GM10248 (cell line): ENCODE results near the gene DRD4.

ENCODE experiments used
- CTCF ChIA-PET: fragments of 300-600 bp; sonication (Branson Sonifier 250); formaldehyde crosslinking; extraction: SDS; loops from one replicate; lab custom pipeline; 2021; ENCODE audit warnings: antibody characterized with exemption; lab: Yijun Ruan, JAX
- POLR2A ChIA-PET: fragments of 350-650 bp; sonication (Branson Sonifier 250); formaldehyde crosslinking; extraction: SDS; loops from one replicate; lab custom pipeline; 2020; ENCODE audit warnings: antibody characterized with exemption; lab: Yijun Ruan, JAX
- DNase-seq: peaks from one replicate; pipeline ENCODE4 v3.0.0; 2012; ENCODE audit errors: extremely low spot score
- TF ChIP-seq, protein P1 (sequence below): IDR thresholded peaks from 2 replicates; pipeline ENCODE4 v1.5.1; 2012; ENCODE audit warnings: mild to moderate bottlenecking, low read depth; ENCODE audit errors: extremely low read depth, missing control alignments, control extremely low read depth

The DRD4 gene

DNA sequence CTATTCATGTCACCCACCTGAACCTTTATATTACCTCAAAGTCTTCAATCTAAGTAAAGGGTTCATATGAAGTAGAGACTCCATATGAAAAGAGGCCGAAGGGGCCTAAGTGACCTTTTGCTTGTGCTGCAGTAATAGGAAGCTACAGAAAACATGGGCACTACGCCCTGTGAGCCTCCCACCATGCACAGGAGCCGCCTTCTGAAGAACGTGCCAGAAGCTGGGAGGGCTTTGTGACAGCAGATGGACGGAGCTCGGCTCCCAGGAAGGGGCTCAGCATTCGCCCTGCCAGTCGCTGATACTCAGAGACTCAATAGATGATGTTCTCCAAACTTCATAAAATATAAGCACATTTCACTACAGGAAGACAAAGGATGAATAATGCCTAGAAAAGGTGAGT lies 36.8 kb downstream of the DRD4 start:
- ChIA-PET POLR2A (no interaction called here), CTCF (interaction anchor here (0.9 to 2.0 kb wide), 7 partner anchors 8 to 119 kb away, joined by 3 to 10 read pairs (median 4); no protein-coding TSS in a partner anchor)
- TF ChIP-seq, protein P1, sequence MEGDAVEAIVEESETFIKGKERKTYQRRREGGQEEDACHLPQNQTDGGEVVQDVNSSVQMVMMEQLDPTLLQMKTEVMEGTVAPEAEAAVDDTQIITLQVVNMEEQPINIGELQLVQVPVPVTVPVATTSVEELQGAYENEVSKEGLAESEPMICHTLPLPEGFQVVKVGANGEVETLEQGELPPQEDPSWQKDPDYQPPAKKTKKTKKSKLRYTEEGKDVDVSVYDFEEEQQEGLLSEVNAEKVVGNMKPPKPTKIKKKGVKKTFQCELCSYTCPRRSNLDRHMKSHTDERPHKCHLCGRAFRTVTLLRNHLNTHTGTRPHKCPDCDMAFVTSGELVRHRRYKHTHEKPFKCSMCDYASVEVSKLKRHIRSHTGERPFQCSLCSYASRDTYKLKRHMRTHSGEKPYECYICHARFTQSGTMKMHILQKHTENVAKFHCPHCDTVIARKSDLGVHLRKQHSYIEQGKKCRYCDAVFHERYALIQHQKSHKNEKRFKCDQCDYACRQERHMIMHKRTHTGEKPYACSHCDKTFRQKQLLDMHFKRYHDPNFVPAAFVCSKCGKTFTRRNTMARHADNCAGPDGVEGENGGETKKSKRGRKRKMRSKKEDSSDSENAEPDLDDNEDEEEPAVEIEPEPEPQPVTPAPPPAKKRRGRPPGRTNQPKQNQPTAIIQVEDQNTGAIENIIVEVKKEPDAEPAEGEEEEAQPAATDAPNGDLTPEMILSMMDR: no peak
- no peak for DNase-seq

DNA sequence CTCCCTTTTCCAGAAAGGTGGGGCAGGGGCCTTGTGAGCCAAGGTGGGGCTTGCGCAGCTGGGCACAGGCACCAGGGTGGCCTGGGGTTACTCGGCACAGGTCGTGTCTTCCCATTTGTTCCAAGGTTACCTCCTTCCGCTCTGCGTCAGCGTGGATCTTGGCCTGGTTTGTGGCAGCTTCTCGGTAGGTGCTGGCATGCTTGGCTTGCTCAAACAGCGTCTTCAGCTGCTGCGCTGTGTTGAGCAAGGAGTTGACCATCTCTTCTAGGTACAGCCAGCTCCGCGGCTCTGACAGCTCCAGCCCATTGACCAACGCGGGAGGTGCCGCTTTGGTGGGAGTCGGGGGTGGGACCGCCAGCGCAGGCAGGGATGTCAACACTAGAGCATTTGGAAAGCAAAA lies 37.3 kb downstream of the DRD4 start:
- ChIA-PET POLR2A (no interaction called here), CTCF (interaction anchor here (0.9 to 2.0 kb wide), 6 partner anchors 12 to 119 kb away, joined by 3 to 10 read pairs (median 4); no protein-coding TSS in a partner anchor)
- TF ChIP-seq, protein P1: no peak
- no peak for DNase-seq

DNA sequence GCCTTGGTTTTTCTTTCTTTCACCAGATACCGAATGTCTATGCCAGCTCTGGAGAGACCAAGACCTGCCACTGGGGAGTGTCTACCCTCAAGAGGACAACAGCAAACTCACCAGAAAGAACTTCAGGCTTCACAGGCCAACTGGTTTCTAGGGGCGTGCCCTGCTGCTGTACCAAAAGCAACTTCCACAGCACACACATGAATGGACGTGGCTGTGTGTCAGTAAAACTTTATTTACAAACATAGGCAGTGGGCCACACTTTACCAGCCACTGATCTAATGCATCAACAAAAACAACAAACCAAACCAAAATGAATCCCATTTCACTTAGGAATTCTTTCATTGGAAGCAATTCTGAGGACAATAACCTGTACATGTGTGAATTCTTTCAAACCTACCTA lies 41.2 kb downstream of the DRD4 start:
- POLR2A ChIA-PET: no interaction called here

DNA sequence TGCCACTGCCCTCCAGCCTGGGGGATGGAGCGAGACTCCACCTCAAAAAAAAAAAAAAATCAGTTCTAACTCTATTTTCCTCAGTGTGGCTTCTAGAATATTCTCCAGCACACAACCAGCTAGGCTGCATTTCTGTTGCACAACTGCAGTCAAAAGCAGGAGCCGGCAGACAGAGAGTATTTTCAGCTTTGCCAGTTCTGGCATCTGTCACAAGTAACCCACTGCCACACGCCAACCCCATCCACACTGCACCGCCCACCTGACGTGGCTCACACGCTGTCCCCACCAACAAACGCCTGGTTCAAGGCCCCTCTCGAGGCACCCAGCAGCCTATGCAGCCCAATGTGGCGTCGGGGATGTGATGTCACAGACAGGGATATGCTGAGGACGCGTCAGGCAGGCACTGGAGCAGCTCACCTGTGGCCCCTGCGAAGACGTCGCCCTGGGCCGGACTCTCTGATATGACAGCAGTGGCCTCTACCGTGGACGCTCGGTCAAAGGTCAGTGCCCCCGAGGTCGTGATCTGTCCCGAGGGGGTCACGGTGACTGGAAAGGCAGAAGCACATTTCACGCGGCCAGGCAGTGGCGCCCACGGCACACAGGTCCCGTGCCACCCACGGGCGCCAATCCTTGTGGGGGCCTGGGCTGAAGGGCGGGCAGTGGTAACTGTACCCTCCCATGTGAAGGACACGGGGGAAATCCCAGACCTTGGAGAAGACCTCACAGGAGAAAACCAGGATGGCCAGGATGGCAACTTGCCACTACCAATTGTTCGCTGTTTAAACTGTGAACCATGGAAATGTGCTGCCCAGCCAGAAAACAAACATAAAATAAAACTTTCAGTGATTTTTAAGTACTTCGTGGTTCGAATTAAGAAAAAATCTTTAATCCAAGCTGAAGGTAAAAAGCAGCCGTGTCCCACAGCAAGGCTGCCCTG lies 42.5 kb downstream of the DRD4 start:
- TF ChIP-seq, protein P1: no peak
- POLR2A ChIA-PET: interaction anchor here (0.6 kb wide), 1 partner anchor 435 kb away, joined by 4 read pairs; no protein-coding TSS in a partner anchor
- DNase-seq: no peak
- CTCF ChIA-PET: interaction anchor here (1.0 to 2.1 kb wide), 5 partner anchors 13 to 64 kb away, joined by 3 to 9 read pairs (median 4); partner anchors contain the start of genes DEAF1 and TMEM80

More for the DNA sequence above, 41.2 kb downstream of the DRD4 start:
- TF ChIP-seq, protein P1: no peak
- CTCF ChIA-PET: interaction anchor here (1.5 to 2.1 kb wide), 2 partner anchors 15 to 17 kb away, joined by 5 to 9 read pairs; partner anchors contain the start of genes DEAF1 and TMEM80
- no peak for DNase-seq

DNA sequence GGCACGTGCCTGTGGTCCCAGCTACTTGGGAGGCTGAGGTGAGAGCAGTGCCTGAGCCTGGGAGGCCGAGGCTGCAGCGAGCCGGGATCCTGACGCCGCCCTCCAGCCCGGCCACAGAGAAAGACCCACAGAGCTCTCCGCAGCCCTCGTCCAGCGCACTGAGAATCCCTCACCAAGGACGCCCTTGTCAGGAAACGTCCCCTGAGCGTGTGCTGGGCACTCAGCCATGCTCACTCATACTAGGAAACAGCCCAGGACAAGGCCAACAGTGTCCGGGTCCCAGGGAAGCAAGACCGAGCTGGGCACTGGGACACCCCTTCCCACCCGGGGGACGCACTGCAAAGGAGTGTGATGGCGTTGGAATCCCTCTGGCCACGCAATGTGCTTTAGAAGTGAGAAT lies 43.4 kb downstream of the DRD4 start:
- DNase-seq: no peak
- ChIA-PET POLR2A (no interaction called here), CTCF (interaction anchor here (1.0 to 2.1 kb wide), 3 partner anchors 13 to 64 kb away, joined by 3 to 9 read pairs (median 4); no protein-coding TSS in a partner anchor)
- TF ChIP-seq, protein P1: no peak

DNA sequence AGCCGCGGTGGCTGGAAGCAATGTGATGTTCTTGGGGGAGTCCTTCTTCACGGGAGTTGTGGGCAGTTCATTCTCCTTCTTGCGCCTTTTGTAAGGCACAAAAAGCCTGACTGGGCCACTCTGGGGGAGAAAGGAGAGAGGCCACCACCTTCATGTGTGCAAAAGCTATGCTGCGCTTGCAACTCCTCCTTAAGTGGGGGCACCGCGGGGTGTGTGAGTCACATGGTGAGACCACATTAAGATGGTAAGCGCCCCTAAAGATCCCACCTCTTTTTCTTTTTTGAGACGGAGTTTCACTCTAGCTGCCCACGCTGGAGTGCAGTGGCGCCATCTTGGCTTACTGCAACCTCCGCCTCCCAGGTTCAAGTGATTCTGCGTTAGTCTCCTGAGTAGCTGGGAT lies 43.9 kb downstream of the DRD4 start:
- ChIA-PET CTCF (interaction anchor here (1.3 to 2.1 kb wide), 2 partner anchors 8 to 26 kb away, joined by 3 to 7 read pairs; no protein-coding TSS in a partner anchor), POLR2A (no interaction called here)
- DNase-seq: no peak
- TF ChIP-seq, protein P1: no peak
